Measurements from ENCODE around the gene PRR19.

PRR19 gene

DNA sequence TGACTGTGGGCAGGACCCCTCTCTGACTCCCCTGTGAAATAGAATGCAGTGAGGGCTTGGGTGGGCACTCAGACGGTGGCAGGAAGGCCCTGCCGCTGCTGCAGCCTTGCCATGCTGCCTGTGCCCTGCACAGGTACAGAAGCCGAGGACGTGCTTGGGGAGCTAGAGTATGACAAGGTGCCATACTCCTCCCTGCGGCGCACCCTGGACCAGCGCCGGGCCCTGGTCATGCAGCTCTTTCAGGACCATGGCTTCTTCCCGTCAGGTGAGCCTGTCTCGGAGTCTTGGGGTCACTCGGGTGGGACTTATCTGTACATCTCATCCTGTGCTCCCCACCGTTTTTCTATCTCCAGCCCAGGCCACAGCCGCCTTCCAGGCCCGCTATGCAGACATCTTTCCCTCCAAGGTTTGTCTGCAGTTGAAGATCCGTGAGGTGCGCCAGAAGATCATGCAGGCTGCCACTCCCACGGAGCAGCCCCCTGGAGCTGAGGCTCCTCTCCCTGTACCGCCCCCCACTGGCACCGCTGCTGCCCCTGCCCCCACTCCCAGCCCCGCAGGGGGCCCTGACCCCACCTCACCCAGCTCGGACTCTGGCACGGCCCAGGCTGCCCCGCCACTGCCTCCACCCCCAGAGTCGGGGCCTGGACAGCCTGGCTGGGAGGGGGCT, 7.3 kb upstream of the PRR19 start:
- no peak for DNase-seq (ENCODE audit: extremely low read depth in 1 of 2, low read depth in 1 of 2)

DNA sequence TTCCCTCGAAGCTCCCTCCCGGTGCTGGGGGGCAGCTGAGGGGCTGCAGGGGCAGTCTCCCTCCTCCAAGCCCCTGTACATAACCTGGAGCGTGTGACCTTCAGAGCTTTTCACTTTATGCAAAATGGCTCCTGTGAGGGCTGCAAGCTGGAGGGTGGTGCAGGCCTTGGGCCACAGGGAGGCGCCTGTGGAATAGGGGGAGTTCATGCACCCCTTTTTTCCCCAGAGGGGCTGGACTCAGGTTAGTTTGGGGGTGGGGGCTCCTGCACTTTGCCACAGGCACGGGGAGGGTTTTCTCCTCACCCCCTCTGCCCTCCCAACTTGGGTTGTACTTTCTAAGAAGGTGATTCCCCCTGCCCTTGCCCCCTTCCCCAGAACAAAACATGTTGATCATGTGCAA, 6.6 kb upstream of the PRR19 start:
- DNase-seq (ENCODE audit: extremely low read depth in 1 of 2, low read depth in 1 of 2), result no peak

DNA sequence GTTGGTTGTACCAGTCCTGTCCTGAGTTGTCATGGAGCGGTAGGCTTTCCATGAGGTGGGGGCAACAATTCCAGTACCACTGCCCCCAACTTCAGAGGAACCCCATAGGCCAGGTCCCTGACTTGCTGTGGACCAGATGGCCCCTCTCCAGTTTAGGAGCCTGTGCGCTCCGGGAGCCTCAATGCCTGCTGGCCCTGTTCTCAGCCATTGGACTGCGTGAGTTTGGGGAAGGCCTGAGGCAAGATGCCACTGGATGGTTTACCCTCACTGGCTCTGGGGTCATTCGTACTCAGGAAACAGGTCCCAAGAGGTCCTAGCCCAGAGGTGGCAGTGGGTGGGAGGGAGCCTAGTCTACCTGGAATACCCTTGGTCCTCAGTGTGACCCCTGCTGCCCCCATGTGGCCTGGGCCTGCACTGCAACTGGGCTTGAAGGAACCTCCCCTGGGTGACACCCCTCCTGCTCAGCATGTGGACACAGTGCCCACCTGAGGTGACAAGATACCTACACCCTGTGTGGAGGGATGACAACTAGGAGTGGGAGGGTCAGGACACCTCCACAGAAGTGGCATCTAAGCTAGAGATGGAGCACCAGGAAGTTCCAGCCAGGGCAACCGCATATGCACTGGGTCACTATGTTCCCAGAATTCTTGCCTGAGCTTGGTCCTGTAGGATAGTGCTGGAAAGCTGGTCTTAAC, 6.0 kb upstream of the PRR19 start:
- DNase-seq (ENCODE audit: extremely low read depth in 1 of 2, low read depth in 1 of 2), result peak; percentile 76 to 87

DNA sequence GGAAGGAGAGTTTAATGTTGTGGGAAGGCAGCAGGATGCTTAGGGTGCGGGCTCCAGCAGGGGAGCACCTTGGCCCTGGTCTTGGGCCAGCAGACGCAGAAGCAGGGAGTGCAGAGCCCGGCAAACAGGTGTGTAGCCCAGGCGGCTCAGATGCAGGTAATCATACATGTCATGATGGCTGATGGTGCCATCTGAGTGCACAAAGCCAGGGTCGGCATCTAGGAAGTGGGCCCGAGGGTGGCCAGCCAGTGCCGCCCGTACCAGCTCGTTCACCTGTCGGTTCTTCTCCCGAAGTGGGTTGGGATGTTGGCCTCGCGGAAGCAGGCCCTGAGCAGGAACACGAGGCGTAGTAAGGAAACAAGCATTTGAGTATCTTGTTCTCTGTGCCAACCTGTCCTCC, 4.9 kb upstream of the PRR19 start:
- no peak for DNase-seq (ENCODE audit: extremely low read depth in 1 of 2, low read depth in 1 of 2)

DNA sequence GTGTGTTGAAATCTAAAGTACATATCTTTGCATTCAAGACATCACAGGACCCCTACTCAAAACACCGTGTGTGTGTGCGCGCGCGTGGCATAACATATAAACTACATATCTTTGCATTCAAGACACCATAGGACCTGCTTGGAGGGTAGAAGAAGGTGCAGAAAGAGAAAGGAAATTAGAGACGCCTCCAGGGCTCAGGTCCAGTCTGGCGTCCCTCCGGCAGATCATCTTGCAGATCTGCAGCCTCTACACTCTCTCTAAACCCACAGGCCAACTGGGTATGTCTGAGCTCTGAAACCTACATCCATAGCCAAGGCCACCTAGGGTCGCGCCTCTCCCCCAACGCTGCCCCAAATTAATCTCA, 1.2 kb downstream of the PRR19 start:
- DNase-seq (ENCODE audit: extremely low read depth in 1 of 2, low read depth in 1 of 2), result no peak

DNA sequence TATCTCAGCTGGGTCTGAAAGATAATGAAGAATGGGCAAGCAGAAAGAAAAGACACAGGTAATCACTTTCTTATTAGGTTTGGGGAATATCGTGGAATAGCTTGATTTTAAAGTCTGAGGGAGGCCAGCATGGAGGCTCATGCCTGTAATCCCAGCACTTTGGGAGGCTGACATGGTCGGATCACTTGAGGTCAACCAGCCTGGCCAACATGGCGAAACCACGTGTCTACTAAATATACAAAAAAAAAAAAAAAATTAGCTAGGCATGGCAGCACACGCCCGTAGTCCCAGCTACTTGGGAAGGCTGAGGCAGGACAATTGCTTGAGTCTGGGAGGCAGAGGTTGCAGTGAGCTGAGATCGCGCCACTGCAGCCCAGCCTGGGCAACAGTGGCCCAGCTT, 1.9 kb downstream of the PRR19 start:
- no peak for DNase-seq (ENCODE audit: extremely low read depth in 1 of 2, low read depth in 1 of 2)

DNA sequence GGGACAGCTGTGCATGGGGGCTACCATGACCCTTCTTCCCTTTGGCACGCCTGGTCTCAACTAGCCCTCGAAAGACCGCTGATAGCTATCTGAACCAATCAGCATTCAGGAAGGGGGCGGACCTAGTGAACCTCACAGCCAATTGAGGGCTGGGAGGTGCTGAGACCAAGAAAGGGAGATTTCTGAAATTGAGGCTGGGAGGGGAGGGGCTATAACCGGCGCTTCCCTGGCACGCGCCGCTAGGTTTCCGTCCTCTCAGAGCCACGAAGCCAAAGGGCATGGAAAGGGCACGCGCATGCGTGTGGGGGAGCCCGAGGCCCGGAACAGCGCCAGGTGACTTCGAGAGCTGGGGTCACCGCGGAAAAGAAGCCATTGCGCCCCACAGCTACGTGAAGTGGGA, 4.7 kb downstream of the PRR19 start:
- no peak for DNase-seq (ENCODE audit: extremely low read depth in 1 of 2, low read depth in 1 of 2)

DNA sequence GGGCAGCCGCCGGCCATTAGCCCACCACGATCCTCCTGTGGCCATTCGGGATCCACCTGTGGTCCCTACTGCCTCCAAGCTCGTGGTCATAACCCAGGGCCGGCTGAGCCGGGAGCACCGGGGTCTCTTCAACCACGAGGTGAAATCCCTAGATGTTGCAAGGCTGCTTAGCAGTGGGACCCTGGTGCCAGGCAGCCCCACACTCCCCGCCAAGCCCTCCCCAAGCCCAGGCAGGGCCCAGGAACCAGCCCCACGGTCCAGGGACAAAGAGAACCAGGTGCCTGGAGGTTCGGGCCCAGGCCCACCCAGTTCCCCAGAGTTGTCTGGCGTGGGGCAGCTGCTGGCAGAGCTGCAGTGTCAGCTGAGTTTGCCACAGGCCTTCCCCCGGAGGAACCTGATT, 7.8 kb downstream of the PRR19 start:
- no peak for DNase-seq (ENCODE audit: extremely low read depth in 1 of 2, low read depth in 1 of 2)

DNA sequence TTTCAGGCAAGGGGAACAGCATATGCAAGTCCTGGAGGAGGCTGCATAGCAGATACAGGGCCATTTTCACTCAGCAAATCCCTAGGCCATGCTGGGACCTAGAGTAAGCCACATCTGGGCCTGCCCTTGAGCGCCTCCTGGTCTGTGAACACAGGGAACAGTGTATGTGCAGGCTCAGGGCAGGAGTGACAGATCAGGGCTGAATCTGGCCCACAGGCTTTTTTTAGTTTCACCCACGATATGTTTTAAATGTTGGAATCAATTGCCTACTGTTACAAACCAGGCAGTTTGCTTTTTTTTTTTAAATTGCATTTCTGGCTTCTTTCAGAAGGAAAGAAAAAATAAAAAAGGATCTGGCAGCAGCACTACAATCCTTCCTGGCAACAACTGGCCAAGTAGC, 9.7 kb downstream of the PRR19 start:
- DNase-seq (ENCODE audit: extremely low read depth in 1 of 2, low read depth in 1 of 2), result no peak

DNA sequence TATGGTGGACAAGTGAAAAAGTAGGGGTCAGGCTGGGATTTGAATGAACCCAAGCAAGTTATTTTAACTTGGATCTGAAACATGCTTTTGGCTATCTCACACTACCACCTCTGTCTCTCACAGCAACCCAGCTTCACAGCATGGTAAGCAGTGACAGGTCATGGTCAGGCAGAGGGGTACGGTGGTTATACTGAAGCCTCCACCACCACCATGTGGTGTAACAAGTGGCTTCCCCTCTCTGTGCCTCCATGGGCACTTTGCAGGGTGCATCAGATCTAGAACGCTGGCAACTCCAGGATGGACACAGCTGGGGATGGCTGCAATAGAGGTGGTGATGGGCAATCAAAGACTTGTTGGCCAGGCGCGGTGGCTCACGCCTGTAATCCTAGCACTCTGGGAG, 10.4 kb downstream of the PRR19 start:
- no peak for DNase-seq (ENCODE audit: extremely low read depth in 1 of 2, low read depth in 1 of 2)

DNA sequence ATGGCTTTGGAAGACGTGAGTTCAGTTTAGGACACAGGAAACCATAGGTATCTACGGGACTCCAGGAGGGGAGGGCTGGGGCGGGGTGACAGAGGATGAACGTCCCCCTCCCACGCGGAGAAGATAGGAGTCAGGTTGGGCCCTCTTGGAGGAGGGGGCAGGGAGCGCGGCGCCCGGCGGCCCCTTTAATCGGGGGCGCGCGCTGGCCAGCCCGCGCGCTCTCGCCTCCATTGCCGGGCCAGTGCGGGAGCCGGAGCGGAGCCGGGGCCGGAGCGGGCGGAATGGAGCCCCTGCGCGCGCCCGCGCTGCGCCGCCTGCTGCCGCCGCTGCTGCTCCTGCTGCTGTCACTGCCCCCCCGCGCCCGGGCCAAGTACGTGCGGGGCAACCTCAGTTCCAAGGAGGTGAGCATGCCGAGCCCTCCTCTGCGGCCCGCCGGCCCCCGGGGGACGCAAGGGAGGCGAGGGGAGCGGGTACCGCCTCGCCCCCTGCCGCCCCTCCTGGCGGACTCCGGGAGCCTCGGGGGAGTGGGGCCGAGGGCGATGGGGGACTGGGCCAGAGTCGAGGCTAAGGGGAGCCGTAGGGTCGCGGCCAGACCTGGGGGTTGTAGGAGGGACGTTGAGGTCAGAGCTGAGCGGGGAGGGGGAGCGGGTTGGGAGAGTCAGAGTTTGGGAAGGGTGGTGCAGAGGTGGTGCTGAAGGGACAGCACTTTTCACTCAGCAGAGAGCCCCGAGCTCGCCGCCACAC, 11.3 kb downstream of the PRR19 start, which contains the start of gene TMEM145:
Gene TMEM145 (plus strand): TSS at position 214 of the 744 bp plus-strand sequence. CDS start 68 bp downstream, at position 282.
- DNase-seq (ENCODE audit: extremely low read depth in 1 of 2, low read depth in 1 of 2), result no peak

DNA sequence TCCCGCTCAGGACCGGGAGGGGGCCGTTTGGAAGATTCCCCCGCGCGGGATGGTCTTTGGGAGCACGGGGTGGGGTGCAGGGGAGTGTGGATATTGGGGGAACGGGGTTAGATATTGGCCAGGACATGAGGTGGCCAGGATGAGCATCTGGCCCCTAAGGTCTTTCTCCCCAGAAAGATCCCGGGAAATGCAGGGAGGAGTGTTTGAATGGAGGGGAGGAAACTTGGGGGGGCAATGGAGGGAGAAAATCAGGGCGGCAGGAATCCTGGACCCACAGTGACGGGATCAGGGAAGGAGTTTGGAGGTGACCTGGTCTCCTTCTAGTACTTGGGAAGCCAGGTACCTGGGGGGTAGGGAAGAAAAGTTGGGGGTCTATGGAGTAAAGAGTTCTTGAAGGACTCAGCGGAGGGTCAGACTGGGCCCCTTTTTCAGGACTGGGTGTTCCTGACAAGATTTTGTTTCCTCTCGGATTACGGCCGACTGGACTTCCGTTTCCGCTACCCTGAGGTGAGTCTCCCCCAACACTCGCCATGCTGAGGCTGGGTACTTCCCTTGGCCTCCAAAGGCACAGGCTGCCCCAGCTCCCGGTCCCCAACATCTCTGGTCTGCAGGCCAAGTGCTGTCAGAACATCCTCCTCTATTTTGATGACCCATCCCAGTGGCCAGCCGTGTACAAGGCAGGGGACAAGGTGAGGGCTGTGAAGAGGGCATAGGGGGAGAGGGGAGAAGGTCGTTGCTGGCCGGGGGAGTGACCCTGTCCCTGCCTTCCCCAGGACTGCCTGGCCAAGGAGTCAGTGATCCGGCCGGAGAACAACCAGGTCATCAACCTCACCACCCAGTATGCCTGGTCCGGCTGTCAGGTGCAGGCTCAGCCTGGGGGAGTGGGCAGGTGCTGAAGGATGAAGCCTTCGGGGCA, 12.2 kb downstream of the PRR19 start:
- no peak for DNase-seq (ENCODE audit: extremely low read depth in 1 of 2, low read depth in 1 of 2)

DNA sequence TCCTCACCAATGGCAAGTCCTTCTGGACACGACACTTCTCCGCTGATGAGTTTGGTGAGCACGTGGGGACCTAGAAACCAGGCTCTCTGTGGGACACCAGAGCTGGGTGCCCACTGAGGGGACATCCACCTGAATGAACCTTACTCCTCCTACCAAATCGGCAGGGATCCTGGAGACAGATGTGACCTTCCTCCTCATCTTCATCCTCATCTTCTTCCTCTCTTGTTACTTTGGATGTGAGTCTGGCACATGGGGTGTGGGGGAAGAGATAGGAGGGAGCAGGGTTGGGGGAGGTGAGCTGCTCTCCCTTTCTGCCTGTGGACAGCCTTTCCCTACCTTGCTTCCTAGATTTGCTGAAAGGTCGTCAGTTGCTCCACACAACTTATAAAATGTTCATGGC, 13.1 kb downstream of the PRR19 start:
- DNase-seq (ENCODE audit: extremely low read depth in 1 of 2, low read depth in 1 of 2), result no peak

DNA sequence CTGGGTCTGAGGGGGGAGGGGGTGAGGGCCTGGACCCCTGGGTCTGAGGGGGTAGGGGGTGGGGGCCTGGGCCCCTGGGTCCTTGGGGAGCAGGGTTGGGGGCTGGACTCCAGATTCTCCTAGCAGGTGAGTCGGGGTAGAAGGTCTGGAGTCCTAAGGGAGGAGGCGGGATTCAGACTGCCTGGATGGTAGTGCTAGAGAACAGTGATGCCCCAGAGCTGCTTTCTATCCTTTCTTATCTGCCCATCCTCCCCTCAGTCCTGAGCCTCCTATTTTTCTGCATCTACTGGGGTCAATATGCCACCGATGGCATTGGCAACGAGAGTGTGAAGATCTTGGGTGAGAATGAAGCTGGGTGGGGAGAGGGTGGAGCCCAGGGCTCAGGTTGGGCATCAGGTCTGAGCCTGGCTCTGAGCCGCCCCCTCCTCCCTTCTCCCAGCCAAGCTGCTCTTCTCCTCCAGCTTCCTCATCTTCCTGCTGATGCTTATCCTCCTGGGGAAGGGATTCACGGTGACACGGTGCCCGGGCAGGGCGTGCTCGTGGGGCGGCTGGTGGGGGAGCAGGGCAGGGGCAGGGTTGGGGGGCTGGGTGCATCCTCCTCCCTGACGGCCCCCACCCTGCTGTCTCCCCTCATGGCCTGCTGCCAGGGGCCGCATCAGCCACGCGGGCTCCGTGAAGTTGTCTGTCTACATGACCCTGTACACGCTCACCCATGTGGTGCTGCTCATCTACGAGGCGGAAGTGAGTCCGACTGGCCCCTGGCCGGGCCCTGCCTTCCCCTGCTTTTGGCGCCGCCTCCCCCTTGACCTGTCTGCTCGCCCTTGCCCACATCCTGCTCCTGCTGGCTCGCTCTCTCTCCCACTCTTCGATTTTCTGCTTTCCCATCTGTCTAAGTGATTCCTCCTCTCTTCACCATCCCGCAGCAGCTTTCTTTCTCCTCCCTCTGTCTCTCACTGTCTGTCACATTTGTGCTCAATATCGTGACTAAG, 14.6 kb downstream of the PRR19 start:
- DNase-seq (ENCODE audit: extremely low read depth in 1 of 2, low read depth in 1 of 2), result no peak

DNA sequence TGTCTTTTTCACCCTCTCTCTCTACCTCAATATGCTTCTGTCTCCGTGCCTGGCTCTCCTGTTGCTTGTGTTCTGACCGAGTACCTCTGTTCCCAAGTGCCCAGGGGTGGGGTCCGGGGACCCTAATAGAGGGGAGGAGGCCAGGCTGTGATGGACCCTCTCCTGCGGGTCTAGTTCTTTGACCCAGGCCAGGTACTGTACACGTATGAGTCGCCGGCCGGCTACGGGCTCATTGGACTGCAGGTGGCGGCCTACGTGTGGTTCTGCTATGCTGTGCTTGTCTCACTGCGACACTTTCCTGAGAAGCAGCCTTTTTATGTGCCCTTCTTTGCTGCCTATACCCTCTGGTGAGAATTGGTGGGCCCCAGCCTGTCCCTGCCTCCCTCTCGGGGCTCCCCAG, 15.6 kb downstream of the PRR19 start:
- DNase-seq (ENCODE audit: extremely low read depth in 1 of 2, low read depth in 1 of 2), result no peak

DNA sequence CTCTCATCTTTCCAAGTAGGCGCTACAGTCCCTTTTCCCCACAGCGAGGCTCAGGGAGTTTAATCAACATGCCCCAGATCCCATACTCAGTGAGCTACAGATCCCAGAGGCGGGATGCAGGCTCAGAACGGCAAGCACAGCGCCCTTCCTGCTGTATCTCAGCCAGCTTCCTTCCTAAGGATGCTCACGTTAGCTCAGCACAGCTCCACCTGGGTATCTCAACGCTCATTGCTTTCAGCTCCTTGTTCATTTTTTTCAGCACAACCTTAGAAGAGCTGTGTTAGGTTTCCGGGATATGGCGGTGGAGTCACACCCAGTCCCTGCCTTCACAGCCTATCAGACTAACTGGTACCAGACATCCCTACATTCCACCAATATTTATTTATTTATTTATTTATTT, 20.4 kb downstream of the PRR19 start:
- DNase-seq (ENCODE audit: extremely low read depth in 1 of 2, low read depth in 1 of 2), result no peak

DNA sequence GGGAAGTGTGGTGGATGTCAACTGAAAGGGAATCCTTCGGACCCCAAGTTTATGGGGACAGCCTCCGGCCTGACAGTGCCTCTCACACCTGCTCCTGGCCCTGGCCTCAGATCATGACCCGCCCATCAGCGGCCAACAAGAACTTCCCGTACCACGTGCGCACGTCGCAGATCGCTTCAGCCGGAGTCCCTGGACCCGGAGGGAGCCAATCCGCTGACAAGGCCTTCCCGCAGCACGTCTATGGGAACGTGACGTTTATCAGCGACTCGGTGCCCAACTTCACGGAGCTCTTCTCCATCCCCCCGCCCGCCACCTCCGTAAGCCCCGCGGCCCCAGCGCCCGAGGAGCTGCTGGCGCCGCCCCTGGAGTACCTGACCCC, 21.5 kb downstream of the PRR19 start:
- DNase-seq (ENCODE audit: extremely low read depth in 1 of 2, low read depth in 1 of 2), result no peak

DNA sequence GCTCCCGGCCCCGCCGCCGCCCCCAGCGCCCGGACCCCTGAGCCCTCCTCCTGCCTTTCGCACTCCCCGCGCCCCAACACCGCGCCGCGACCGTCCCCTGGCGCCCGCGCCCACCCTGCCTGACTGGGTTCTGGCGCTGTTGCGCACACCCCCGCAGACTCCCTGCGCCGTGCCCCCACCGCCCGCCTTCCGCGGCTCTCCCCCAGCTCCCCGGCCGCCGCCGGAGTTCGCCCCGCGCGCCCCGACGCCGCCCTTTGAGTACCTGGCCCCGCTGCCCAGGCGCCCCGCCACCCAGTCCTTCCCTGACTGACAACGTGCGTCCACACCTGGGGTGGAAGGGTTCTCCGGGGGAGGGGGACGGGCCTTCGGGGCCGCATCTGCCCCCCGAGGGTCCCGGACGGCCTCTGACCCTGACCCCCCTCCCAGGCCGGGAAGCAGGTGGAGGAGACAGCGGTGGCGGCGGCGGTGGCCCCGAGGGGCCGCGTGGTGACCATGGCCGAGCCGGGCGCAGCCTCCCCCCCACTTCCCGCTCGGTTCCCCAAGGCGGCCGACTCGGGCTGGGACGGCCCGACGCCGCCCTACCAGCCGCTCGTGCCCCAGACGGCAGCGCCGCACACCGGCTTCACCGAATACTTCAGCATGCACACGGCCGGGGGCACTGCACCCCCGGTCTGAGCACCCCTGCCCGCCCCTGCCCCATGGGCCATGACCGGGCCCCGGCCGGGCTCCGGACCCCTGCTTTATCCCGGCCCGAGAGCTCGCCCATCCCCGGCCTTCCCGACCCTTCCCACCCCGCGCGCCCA, 22.1 kb downstream of the PRR19 start:
- no peak for DNase-seq (ENCODE audit: extremely low read depth in 1 of 2, low read depth in 1 of 2)

DNA sequence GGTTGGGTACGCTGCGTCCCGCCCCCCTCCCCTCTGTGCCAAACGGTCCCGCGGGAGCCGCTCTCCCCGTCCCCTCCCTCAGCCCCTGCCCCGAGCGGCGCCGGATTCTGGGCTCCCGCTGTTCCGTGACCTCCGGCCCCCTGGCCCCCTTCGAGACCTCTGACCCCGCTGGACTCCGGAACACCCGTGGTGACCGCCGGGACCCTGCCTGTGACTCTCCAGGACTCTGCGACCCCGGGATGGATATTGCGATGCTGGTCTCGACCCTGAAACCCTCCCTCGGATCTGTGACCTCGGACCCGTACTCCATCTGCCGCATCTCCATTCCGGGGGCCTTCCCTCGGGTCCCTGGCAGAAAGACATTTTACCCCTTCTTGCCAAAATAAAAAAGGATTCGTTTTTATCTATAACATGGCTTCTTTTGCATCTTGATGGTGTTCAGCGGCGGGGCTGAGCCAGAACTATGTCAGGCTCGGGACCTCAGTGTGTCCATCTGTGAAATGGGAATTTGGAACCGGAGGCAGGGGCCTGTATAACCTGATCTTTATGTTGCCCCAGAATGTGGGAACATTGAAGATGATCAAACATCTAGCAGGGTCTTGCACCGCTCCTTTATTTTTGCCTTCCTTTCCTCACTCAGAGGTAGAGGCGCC, 22.8 kb downstream of the PRR19 start:
- no peak for DNase-seq (ENCODE audit: extremely low read depth in 1 of 2, low read depth in 1 of 2)
